Measurements from ENCODE around the gene SARDH.

The SARDH gene

DNA sequence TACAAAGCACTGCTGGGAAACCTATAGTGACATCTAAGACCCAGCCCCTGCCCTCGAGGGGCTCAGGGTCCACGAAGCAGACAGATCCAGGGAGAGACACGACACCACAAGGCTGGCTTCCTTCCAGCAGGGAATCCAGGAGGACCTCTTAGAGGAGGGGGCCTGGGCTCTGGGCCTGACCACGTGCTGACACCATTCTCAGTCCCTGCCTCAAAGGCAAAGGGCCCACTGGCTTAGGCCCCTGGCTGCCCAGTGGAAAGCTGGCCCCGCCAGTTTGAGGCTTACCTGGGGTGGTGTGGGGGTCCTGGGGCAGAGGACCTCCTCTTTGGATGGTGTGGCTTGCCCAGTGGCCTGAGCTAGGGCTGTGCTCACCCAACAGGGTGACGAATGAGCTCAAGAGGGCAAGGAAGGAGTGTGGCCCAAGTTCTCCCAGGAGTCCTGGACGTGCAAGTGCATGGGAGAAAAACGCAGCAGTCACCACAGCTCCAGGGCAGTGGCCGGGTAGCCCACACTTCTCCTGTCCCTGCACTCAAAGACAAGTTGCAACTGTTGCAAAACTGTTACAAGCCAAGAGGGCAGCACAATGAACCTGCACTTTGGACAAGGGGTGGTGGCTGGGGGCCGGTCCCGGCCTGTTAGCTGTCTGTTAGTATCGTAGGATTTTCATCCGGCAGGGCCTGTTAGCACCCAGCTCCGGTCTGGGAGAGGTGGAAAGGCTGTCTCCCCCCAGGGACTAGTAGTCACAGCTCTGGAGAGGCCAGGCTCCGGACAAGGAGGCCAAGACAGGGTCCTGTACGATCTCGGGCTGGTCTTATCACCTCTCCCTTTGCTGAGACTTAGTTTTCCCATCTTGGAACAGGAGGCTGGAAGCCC, 1.5 kb upstream of the SARDH start:
- no peaks in the 10 kb centered on the region for H3K4me1 ChIP-seq (ENCODE audit: insufficient read depth, low read length, severe bottlenecking)
- H3K4me2 ChIP-seq (ENCODE audit: low read length): no peak overlapping the region
- H2AFZ ChIP-seq (ENCODE audit: low read length): no peak overlapping the region
- no peak overlapping the region for H3K4me3 ChIP-seq (ENCODE audit: low read depth, low read length, poor library complexity, severe bottlenecking)
- H3K27me3 ChIP-seq (ENCODE audit: insufficient read depth, low read length): no peaks in the 10 kb centered on the region
- no peaks in the 10 kb centered on the region for H3K79me2 ChIP-seq (ENCODE audit: insufficient read depth, low read length)
- no peak for TF ChIP-seq EZH2 (IDR thresholded peaks at IDR 0.05; ENCODE audit: borderline replicate concordance, low read length)
- TF ChIP-seq, protein P1, sequence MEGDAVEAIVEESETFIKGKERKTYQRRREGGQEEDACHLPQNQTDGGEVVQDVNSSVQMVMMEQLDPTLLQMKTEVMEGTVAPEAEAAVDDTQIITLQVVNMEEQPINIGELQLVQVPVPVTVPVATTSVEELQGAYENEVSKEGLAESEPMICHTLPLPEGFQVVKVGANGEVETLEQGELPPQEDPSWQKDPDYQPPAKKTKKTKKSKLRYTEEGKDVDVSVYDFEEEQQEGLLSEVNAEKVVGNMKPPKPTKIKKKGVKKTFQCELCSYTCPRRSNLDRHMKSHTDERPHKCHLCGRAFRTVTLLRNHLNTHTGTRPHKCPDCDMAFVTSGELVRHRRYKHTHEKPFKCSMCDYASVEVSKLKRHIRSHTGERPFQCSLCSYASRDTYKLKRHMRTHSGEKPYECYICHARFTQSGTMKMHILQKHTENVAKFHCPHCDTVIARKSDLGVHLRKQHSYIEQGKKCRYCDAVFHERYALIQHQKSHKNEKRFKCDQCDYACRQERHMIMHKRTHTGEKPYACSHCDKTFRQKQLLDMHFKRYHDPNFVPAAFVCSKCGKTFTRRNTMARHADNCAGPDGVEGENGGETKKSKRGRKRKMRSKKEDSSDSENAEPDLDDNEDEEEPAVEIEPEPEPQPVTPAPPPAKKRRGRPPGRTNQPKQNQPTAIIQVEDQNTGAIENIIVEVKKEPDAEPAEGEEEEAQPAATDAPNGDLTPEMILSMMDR (IDR thresholded peaks at IDR 0.05; ENCODE audit: low read length): no peak
- no peaks in the 10 kb centered on the region for H3F3A ChIP-seq (ENCODE audit: insufficient read depth, low read length)
- no peaks in the 10 kb centered on the region for H3K9me3 ChIP-seq (ENCODE audit: low read length)
- no peaks in the 10 kb centered on the region for H4K20me1 ChIP-seq (ENCODE audit: insufficient read depth, low read length)
- no peaks in the 10 kb centered on the region for H3K9me2 ChIP-seq (ENCODE audit: low read depth, low read length)
- H3K9ac ChIP-seq (ENCODE audit: low read length): no peak overlapping the region
- no peak overlapping the region for H3K27ac ChIP-seq (ENCODE audit: low read depth, low read length, poor library complexity, severe bottlenecking)
- no peaks in the 10 kb centered on the region for H3K36me3 ChIP-seq (ENCODE audit: insufficient read depth, low read length)

DNA sequence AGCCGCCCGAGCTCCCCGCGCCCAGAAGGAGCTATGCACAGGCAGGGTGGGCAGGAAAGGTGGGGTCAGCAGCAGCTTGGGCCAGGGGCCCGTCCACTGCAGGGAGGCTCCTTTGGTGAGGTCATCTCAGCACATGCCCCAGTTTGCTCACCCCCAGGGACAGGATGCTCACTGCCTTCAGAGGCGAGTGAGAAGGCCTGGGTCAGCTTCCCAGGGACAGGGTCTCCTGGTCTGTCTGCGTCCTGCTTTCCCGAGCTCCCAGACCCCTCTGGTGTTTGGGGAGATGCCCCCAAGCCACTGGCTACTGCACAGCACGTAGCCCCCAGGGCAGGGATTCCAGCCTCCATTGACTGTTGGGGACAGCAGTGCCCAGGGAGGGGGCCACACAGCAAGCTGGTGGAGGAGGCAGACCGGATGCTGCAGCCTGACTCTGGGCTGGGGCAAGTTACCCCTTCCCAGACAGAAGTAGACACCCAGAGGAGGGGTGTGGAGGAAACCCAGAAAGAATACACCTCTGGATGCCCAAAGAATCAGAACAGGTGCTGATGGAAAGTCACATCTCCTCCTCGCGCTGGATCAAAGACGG, 581 bp upstream of the SARDH start:
- Histone ChIP-seq H3F3A (ENCODE audit: insufficient read depth, low read length) (no peaks in the 10 kb centered on the region), H4K20me1 (ENCODE audit: insufficient read depth, low read length) (no peaks in the 10 kb centered on the region), H3K27ac (ENCODE audit: low read depth, low read length, poor library complexity, severe bottlenecking) (no peak overlapping the region), H2AFZ (ENCODE audit: low read length) (no peak overlapping the region), H3K9me3 (ENCODE audit: low read length) (no peaks in the 10 kb centered on the region), H3K36me3 (ENCODE audit: insufficient read depth, low read length) (no peaks in the 10 kb centered on the region), H3K9me2 (ENCODE audit: low read depth, low read length) (no peaks in the 10 kb centered on the region), H3K4me1 (ENCODE audit: insufficient read depth, low read length, severe bottlenecking) (no peaks in the 10 kb centered on the region), H3K4me3 (ENCODE audit: low read depth, low read length, poor library complexity, severe bottlenecking) (no peak overlapping the region), H3K4me2 (ENCODE audit: low read length) (no peak overlapping the region), H3K9ac (ENCODE audit: low read length) (no peak overlapping the region), H3K27me3 (ENCODE audit: insufficient read depth, low read length) (no peaks in the 10 kb centered on the region), H3K79me2 (ENCODE audit: insufficient read depth, low read length) (no peaks in the 10 kb centered on the region)
- no peak for TF ChIP-seq EZH2 (IDR thresholded peaks at IDR 0.05; ENCODE audit: borderline replicate concordance, low read length)
- TF ChIP-seq, protein P1 (IDR thresholded peaks at IDR 0.05; ENCODE audit: low read length): no peak

DNA sequence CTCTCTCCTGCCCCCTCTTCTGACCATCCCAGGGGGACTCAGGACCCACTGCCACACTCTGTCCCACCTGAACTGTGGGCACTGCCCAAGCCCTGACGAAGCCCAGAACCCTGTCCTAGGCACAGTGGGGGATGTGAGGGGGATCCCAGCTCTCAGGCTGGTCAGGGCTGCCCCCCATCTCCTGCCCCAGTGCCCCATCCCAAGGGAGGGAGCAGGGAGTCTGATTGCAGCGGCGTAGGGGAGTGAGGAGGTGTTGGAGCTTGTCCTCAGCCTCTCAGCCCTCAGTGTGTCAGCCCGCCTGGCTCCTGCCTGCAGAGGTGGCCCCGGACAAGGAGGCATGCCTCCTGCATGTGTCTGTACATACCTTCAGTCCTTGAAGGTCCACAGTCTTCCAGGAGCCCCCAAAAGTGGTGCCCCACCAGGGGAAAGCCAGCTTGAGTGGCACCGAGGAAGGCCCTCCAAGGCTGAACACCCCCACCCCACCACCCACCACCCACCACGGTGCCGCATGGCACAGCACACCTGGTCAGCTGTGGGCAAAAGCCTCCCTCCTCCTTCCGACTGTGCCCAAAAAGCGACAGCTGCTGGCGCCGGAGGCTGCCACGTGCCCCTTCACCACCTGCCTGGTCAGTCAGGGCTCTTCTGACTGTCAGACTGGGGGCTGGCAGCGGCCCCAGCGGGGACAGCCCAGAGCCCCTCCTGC, 930 bp downstream of the SARDH start:
- H3K4me2 ChIP-seq (ENCODE audit: low read length): no peak overlapping the region

More for the DNA sequence above, 930 bp downstream of the SARDH start:
- Histone ChIP-seq H3K9ac (ENCODE audit: low read length) (no peak overlapping the region), H3K27ac (ENCODE audit: low read depth, low read length, poor library complexity, severe bottlenecking) (no peak overlapping the region), H3K4me1 (ENCODE audit: insufficient read depth, low read length, severe bottlenecking) (no peaks in the 10 kb centered on the region), H3K4me3 (ENCODE audit: low read depth, low read length, poor library complexity, severe bottlenecking) (no peak overlapping the region), H2AFZ (ENCODE audit: low read length) (no peak overlapping the region), H3K9me2 (ENCODE audit: low read depth, low read length) (no peaks in the 10 kb centered on the region), H4K20me1 (ENCODE audit: insufficient read depth, low read length) (no peaks in the 10 kb centered on the region), H3K9me3 (ENCODE audit: low read length) (no peaks in the 10 kb centered on the region), H3K36me3 (ENCODE audit: insufficient read depth, low read length) (no peaks in the 10 kb centered on the region), H3F3A (ENCODE audit: insufficient read depth, low read length) (no peaks in the 10 kb centered on the region), H3K27me3 (ENCODE audit: insufficient read depth, low read length) (no peaks in the 10 kb centered on the region), H3K79me2 (ENCODE audit: insufficient read depth, low read length) (no peaks in the 10 kb centered on the region)
- no peak for TF ChIP-seq EZH2 (IDR thresholded peaks at IDR 0.05; ENCODE audit: borderline replicate concordance, low read length)
- TF ChIP-seq, protein P1 (IDR thresholded peaks at IDR 0.05; ENCODE audit: low read length): no peak
